ENCODE measurements around the gene PRR29.

The PRR29 gene

DNA sequence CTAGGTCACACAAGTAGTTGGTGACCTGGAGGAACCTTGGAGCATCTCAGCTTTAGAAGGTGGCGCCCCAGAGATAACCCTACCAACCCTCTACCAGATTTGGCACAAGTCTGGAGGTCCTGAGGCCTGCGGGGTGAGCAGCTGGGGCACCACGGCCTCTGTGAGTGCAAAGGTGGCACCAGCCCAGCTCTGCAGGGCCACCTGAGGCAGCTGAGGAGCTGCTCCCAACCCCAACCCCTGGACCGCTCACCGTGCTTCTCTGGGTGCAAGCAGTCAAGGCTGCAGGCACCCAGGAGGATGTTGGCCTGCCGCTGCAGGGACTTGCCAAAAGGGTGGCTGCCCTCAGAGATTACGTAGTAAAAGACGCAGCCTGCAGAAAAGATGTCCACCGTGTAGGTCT lies 50.7 kb downstream of the PRR29 start:
- no peak for DNase-seq

DNA sequence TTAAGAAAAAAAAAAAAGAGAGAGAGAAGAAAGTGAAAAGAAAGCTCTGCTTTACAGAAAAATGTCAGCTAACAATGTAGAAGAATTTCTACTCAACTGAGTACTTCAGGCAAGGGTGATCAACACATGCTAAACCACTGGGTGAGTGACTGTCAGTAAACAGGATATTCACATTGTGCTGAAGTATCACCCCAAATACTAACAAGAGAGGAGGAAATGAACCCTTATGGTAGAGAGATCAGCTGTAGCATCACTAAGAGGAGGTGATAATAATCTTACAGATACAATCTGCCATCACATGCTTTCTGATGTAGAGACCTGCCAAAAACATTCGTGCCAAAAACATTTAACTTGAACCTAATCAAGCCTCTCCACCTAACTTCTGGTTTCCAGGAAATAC lies 53.0 kb downstream of the PRR29 start:
- no peak for DNase-seq

DNA sequence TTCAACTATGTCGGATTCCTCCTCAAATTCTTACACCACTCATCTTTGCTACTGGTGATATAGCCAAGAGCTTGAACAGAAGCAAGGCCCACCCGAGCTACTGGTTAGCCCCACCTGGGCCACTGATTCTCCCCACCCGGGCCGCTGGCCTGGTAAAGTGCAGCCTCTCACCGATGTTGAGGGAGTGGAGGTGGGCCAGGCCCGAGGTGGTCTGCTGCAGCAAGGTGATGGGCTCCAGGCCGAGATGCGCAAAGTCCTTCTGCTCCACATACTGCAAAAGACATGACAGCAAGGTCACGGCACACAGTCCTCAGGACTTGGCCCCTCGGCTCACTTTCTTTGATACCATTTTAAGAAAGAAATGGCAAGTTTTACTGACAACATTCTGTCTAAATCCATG lies 55.0 kb downstream of the PRR29 start:
- DNase-seq, result no peak

Measured in fibroblast of skin of back (primary cell).